GM19438 (cell line): ENCODE data around the gene SCYGR3.

Source experiments
- ATAC-seq: cut with Tn5 transposase; IDR thresholded peaks from one replicate; pipeline ENCODE4 v1.9.1; 2021; ENCODE audit warnings: low read depth; ENCODE audit not compliant: unreplicated experiment

Gene SCYGR3

GRCh38 chr2:227566012-227566411 is 48.6 kb downstream of the SCYGR3 start:
- no peak for ATAC-seq

GRCh38 chr2:227565080-227565479 is 49.6 kb downstream of the SCYGR3 start:
- no peak for ATAC-seq
